HG03095 (cell line): ENCODE data around the gene RCN1.
"Not testable (repeated sequence)": the region's sequence is repeated elsewhere in the genome, so short reads cannot be mapped to it uniquely, and the experiment has no call there.

Experiments used
- ATAC-seq: cut with Tn5 transposase; IDR thresholded peaks from one replicate; pipeline ENCODE4 v1.9.1; 2021; ENCODE audit warnings: moderate library complexity; ENCODE audit not compliant: unreplicated experiment

The RCN1 gene

GRCh38 chr11:32073644-32074026 is 17.2 kb upstream of the RCN1 start:
- ATAC-seq = no peak

GRCh38 chr11:32079553-32079952 is 11.3 kb upstream of the RCN1 start:
- no peak for ATAC-seq

- ATAC-seq = no peak
Observed at GRCh38 chr11:32080361-32080980, 10.4 kb upstream of the RCN1 start.

GRCh38 chr11:32081129-32081641 is 9.7 kb upstream of the RCN1 start:
- peak; percentile 60 for ATAC-seq

- no peak for ATAC-seq
Observed at GRCh38 chr11:32081901-32082300, 9.0 kb upstream of the RCN1 start.

GRCh38 chr11:32082346-32082986 is 8.4 kb upstream of the RCN1 start:
- no peak for ATAC-seq

GRCh38 chr11:32087597-32087996 is 3.3 kb upstream of the RCN1 start:
- peak; percentile 3 for ATAC-seq

GRCh38 chr11:32088117-32088941 is 2.5 kb upstream of the RCN1 start:
- peak; percentile 33 for ATAC-seq

- no peak for ATAC-seq
Observed at GRCh38 chr11:32092581-32093170, 1.8 kb downstream of the RCN1 start.

- no peak for ATAC-seq
Observed at GRCh38 chr11:32094923-32095322, 4.0 kb downstream of the RCN1 start.

- no peak for ATAC-seq
Observed at GRCh38 chr11:32098142-32098903, 7.4 kb downstream of the RCN1 start.

GRCh38 chr11:32099516-32099915 is 8.6 kb downstream of the RCN1 start:
- ATAC-seq = no peak

GRCh38 chr11:32100495-32100894 is 9.6 kb downstream of the RCN1 start:
- ATAC-seq = no peak

GRCh38 chr11:32101791-32102190 is 10.9 kb downstream of the RCN1 start:
- ATAC-seq = no peak

- not testable (repeated sequence) for ATAC-seq
Observed at GRCh38 chr11:32103121-32103719, 12.3 kb downstream of the RCN1 start.

- no peak for ATAC-seq
Observed at GRCh38 chr11:32103941-32104340, 13.1 kb downstream of the RCN1 start.

- peak; percentile 65 for ATAC-seq
Observed at GRCh38 chr11:32105871-32106560, 15.1 kb downstream of the RCN1 start.

GRCh38 chr11:32107647-32108046 is 16.8 kb downstream of the RCN1 start:
- ATAC-seq = no peak

GRCh38 chr11:32108576-32108975 is 17.7 kb downstream of the RCN1 start:
- ATAC-seq = no peak

- ATAC-seq = no peak
Observed at GRCh38 chr11:32109138-32109537, 18.3 kb downstream of the RCN1 start.
